ENCODE data around the gene RPL10A.

Gene RPL10A

DNA sequence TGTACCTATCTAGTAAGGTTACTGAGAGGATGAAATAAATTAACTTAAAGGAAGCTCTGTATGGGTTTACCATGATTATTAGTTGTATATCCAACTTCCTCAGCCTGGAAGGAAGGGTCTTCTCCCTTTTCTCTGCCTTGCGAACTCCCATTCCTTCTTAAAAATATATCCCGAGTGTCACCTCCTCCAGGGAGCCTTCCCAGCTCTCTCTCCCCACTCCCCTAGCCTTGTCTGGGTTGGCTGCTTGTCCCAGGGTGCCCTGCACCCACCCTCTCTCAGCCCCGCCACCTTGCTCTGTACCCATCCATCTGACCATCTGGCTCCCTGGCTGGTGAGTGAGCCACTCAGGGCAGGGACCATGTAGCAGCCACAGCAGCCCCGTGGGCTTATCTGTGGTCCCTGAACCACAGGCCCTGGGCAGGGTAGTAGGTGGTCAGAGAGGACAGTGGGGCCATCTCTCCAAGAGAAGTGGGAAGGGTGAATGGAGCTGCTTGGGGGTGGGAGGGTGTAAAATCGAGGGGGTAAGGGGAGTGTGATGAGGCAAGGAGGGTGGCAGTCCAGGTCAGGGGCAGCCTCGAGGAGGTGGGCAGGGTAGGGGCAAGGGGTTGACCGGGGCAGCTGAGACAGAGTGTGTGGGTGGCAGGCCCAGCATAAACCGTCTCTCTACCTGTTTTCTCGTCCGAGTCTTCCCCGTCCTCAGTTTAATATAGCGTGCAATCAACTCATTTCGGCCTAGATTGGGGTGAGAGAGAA is 15.9 kb downstream of the RPL10A start:
- DNase-seq (ENCODE audit: extremely low read depth, low read depth), result no peak
- TF ChIP-seq, protein P1, sequence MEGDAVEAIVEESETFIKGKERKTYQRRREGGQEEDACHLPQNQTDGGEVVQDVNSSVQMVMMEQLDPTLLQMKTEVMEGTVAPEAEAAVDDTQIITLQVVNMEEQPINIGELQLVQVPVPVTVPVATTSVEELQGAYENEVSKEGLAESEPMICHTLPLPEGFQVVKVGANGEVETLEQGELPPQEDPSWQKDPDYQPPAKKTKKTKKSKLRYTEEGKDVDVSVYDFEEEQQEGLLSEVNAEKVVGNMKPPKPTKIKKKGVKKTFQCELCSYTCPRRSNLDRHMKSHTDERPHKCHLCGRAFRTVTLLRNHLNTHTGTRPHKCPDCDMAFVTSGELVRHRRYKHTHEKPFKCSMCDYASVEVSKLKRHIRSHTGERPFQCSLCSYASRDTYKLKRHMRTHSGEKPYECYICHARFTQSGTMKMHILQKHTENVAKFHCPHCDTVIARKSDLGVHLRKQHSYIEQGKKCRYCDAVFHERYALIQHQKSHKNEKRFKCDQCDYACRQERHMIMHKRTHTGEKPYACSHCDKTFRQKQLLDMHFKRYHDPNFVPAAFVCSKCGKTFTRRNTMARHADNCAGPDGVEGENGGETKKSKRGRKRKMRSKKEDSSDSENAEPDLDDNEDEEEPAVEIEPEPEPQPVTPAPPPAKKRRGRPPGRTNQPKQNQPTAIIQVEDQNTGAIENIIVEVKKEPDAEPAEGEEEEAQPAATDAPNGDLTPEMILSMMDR (IDR thresholded peaks at IDR 0.05; ENCODE audit: low read depth, low read length), result no peak

DNA sequence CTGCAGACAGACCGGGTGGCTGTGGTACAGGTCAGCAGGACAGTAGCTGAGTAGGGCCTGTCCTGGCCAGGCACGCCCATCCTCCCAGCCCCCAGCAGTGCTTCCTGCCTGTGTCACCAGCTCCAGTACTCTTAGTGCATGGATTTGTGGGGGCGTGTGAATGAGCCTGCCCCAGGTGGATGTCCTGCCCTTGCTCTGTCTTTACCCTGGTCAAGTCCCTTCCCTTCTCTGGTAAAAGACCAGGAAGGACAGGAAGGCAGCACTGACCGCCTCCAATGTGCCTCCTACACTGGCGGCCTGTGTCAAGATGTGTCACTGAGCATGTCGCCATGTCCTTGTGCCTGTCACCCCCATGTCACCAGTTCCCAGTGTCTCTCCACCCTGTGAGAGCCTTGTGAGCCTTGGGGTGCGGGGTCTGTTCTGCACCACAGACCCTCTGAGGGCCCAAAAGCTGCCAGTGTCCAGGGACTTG is 16.8 kb downstream of the RPL10A start:
- TF ChIP-seq, protein P1 (IDR thresholded peaks at IDR 0.05; ENCODE audit: low read depth, low read length), result no peak
- DNase-seq (ENCODE audit: extremely low read depth, low read depth), result no peak

DNA sequence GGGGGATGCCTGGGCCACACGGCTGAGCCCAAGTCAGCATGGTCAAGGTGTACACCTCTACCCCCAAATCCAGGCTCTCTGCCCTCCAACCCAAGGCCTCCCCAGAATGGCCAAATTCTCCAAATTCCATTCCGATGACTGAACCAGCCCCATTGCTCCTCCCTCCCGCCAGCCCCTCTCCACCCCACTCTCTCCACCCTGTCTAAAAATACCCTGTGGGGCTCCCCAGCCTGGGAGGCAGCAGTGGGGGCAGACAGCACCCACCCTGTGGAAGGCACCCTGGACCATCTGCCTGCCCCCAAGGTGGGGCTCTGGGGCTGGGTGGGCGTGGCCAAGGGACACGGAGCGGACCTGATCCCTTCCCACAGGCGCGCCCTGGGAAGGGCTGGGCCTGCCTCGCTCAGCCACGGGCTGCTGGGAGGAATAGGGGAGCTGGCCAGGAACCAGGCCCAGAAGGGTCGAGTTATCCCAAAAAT is 17.2 kb downstream of the RPL10A start:
- DNase-seq (ENCODE audit: extremely low read depth, low read depth), result no peak

DNA sequence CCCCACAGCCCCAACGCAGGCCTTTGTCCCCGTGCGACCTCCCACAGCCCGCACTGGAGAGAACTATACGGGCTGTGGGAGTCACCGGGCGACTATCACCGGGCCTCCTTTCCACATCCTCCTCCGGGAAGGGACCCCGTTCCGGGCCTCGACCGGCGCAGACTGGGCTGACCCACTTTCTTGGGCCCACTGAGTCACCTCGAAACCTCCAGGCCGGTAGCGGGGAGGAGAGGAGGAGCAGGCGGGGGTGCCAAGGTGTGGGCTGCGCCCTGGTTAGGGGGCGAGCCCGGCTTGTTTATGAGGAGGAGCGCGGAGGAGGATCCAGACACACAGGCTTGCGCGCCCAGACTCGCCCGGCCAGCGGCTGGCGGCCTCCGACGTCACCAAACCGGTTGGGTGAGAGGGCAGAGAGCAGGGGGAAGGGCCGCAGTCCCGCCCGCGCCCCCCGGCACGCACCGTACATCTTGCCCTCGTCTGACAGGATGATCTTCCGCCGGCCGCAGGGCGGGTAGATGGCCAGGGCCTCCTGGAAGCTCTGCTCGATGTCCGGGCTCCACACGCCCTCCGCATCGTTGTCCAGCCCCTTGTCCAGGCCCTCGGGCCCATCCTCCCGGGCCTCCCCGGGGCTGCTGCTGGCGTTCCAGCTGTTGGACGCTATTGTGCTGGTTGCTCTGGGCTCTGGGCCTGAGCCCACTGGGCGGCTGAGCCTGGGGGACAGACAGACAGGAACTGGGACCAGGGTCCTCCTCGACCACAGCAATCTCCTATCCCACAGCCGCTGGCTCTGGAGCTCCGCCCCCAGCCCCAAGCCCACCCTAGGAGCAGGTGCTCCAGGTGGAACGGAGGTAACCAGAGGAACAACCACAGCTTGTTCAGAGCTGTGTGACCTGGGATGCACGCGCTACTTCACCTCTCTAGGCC is 18.1 kb downstream of the RPL10A start:
- DNase-seq (ENCODE audit: extremely low read depth, low read depth), result no peak

More for the DNA sequence above, 17.2 kb downstream of the RPL10A start:
- TF ChIP-seq, protein P1 (IDR thresholded peaks at IDR 0.05; ENCODE audit: low read depth, low read length), result no peak

DNA sequence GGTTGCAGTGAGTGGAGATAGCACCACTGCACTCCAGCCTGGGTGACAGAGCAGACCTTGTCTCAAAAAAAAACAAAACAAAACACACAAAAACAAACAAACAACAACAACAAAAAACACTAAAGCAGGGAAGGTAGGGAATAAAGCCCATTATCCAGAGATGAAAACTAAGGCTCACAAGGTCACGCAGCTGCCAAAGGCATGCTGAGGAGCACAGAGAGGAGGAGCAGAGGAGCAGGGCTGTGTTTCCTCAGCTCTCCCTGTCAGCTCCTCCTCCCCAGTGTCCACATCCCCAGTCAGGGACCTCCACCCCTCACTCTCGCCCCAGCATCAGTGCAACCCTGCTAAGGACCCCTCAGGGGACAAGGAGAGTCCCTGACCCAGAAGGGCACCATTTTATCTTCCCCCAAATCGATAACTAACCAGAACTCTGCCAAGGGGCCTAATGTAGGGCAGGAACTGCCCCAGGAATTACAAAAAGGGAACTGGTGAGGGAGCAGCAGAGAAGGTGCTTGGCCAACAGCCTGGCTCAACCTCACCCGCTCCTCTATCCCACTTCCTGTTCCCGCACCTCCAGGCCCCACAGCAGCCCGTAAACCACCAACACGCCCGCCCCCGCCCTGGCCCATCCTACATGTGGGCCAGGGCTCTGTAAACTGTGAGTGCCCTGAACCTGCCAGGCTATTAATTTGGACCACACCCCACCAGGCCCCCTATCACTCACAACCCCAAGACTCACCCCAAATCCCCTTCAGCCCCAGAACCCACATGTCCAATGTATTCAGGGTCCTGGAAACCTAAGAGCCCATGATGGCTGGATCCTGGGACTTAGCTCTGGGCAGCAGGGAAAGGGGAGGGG is 19.7 kb downstream of the RPL10A start:
- DNase-seq (ENCODE audit: extremely low read depth, low read depth), result no peak

More for the DNA sequence above, 18.1 kb downstream of the RPL10A start:
- TF ChIP-seq, protein P1 (IDR thresholded peaks at IDR 0.05; ENCODE audit: low read depth, low read length), result no peak

DNA sequence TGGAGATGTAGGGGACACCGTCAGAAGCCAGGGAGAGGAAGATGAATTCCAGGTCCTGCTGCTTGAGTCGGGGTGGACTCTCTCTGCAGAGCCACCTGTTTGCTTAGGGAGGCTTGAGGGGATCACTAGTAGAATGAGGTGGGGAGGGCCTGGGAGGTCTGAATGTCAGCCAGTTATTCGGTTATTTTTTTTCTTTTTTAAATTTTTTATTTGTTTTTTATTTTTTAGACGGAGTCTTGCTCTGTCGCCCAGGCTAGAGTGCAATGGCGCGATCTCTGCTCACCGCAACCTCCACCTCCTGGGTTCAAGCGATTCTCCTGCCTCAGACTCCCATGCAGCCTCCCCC is 20.3 kb downstream of the RPL10A start:
- DNase-seq (ENCODE audit: extremely low read depth, low read depth), result no peak
- TF ChIP-seq, protein P1 (IDR thresholded peaks at IDR 0.05; ENCODE audit: low read depth, low read length), result no peak

More for the DNA sequence above, 19.7 kb downstream of the RPL10A start:
- TF ChIP-seq, protein P1 (IDR thresholded peaks at IDR 0.05; ENCODE audit: low read depth, low read length), result no peak
